ENCODE measurements around the gene LCE1C.

Gene LCE1C

GRCh38 chr1:152774875-152775274 is 31.6 kb downstream of the LCE1C start, which contains the start of gene LCE1F:
Gene LCE1F, plus strand, starts transcription at chr1:152775140. Its CDS starts 1,232 bp downstream, at chr1:152776372.
- Histone ChIP-seq H3K9me3 (no peaks in the 10 kb centered on the region), H3K27me3 (peaks cover 0 to 2% of the 10 kb centered on the region in 2 donors), H3K27ac (no peak within 1 kb of the TSS), H3K4me1 (no peaks in the 10 kb centered on the region), H3K36me3 (no peaks in the 10 kb centered on the region), H3K4me3 (no peak within 1 kb of the TSS)
- no peak for DNase-seq
- TF ChIP-seq CTCF (IDR thresholded peaks at IDR 0.05) = no peak
- intact Hi-C loops (cut with DNase I; ENCODE audit: low total_unique reads) = no loop called here

- no peak overlapping the region for H3K27ac ChIP-seq
- TF ChIP-seq CTCF (IDR thresholded peaks at IDR 0.05) = no peak
- H3K36me3 ChIP-seq = no peaks in the 10 kb centered on the region
- intact Hi-C loops (cut with DNase I; ENCODE audit: low total_unique reads) = no loop called here
- DNase-seq = no peak
- H3K27me3 ChIP-seq = no peaks in the 10 kb centered on the region
- H3K4me3 ChIP-seq = no peak overlapping the region
- no peaks in the 10 kb centered on the region for H3K9me3 ChIP-seq
- H3K4me1 ChIP-seq = no peaks in the 10 kb centered on the region
Measured at GRCh38 chr1:152770411-152770810, 36.0 kb downstream of the LCE1C start.

GRCh38 chr1:152768847-152769533 is 37.5 kb downstream of the LCE1C start:
- H3K9me3 ChIP-seq = no peaks in the 10 kb centered on the region
- no peak for TF ChIP-seq CTCF (IDR thresholded peaks at IDR 0.05)
- H3K27me3 ChIP-seq = no peaks in the 10 kb centered on the region
- intact Hi-C loops (cut with DNase I; ENCODE audit: low total_unique reads) = no loop called here
- no peak overlapping the region for H3K27ac ChIP-seq
- DNase-seq = no peak
- H3K36me3 ChIP-seq = no peaks in the 10 kb centered on the region
- H3K4me1 ChIP-seq = no peaks in the 10 kb centered on the region
- H3K4me3 ChIP-seq = no peak overlapping the region

GRCh38 chr1:152761609-152762213 is 44.7 kb downstream of the LCE1C start:
- no peaks in the 10 kb centered on the region for H3K27me3 ChIP-seq
- no peak overlapping the region for H3K4me3 ChIP-seq
- no peak for TF ChIP-seq CTCF (IDR thresholded peaks at IDR 0.05)
- no peaks in the 10 kb centered on the region for H3K36me3 ChIP-seq
- H3K27ac ChIP-seq = no peak overlapping the region
- no peaks in the 10 kb centered on the region for H3K9me3 ChIP-seq
- intact Hi-C loops (cut with DNase I; ENCODE audit: low total_unique reads) = no loop called here
- no peaks in the 10 kb centered on the region for H3K4me1 ChIP-seq
- DNase-seq = no peak

- no peak for DNase-seq
- TF ChIP-seq CTCF (IDR thresholded peaks at IDR 0.05) = no peak
- Histone ChIP-seq H3K4me1 (no peaks in the 10 kb centered on the region), H3K36me3 (no peaks in the 10 kb centered on the region), H3K4me3 (no peak overlapping the region), H3K9me3 (no peaks in the 10 kb centered on the region), H3K27ac (no peak overlapping the region), H3K27me3 (no peaks in the 10 kb centered on the region)
- intact Hi-C loops (cut with DNase I; ENCODE audit: low total_unique reads) = no loop called here
Measured at GRCh38 chr1:152760551-152761190, 45.8 kb downstream of the LCE1C start.

Data from tibial artery (tissue), 4 donors.